ENCODE measurements around the gene ZNF780B. TPM values are rescaled to one million over a fixed set of nuclear protein-coding genes. Genes with fewer than 3 reads are reported as not detected.

ZNF780B gene
- total RNA-seq (2022; extraction: Qiagen RNA extraction), result 5.2 to 7.9 TPM (median 7.3 TPM) in 5 replicates

GRCh38 chr19:40055832-40056504 lies at the start of gene ZNF780B:
TSS of gene ZNF780B (minus strand) at chr19:40056231. CDS start at chr19:40050332, 5,899 bp downstream.

GRCh38 chr19:40090241-40091204 lies 34.5 kb upstream of the ZNF780B start, which contains the start of gene ZNF780A:
TSS of gene ZNF780A (minus strand) at chr19:40090943. CDS start at chr19:40084753, 6,190 bp downstream.

DNA sequence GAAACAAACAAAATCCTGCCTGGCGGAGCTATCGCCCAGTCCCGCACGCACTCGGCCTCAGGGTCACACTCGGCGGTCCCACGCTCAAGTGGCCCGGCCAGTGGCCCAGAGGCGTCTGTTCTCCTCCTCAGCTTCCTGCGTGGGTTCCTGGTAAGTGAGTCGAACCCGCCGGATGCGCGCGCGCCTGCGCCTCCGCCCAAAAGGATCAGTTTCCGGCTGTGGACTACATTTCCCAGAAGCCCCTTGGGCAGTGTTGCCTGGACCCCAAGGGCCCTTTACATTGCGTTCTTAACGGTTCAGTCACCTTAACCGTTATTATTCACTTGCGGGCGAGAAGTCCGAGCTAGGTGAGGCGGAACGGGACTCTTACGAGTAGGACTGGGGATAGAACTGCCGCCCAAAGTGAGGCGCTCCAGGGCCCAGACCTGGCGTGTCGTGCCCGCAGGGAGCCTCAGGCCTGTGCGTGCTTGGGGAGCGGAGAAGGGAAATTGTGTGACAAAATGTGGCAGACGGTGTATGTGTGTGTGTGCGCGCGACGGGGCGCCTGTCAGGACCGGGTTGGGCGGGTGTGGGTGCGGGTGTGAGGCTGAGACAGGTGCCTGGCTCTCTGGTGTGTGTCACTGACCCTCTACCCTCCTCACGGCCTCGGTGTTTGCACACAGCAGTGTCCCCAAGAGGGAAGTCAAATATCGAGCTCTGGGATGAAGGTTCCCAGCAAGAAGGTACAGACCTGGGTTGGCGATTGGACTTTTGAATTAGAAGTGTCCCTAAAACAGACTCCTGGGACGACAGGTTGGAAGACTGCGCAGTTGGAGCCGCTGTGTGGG lies 59.0 kb downstream of the ZNF780B start, which contains the start of gene ZNF546:
Gene ZNF546 (plus strand): TSS at position 250 of the 827 bp plus-strand sequence. CDS start 1,267 bp downstream, outside the sequence.

Other genes with a start within 250 kb of the ZNF780B start
- gene DYRK1B, start 222.1 kb downstream of the ZNF780B start, total RNA-seq (2022; extraction: Qiagen RNA extraction), result 17.4 to 23.0 TPM (median 20.2 TPM) in 5 replicates
- gene FBL, start 209.9 kb downstream of the ZNF780B start, total RNA-seq (2022; extraction: Qiagen RNA extraction), result 649 to 753 TPM (median 689 TPM) in 5 replicates
- gene FCGBP, start 121.6 kb downstream of the ZNF780B start, total RNA-seq (2022; extraction: Qiagen RNA extraction), result 0.21 to 1.2 TPM (median 0.82 TPM) in 5 replicates
- gene PSMC4, start 85.1 kb downstream of the ZNF780B start, total RNA-seq (2022; extraction: Qiagen RNA extraction), result 271 to 296 TPM (median 278 TPM) in 5 replicates
- 1.8 to 2.5 TPM (median 2.2 TPM) in 5 replicates for gene ZNF546, start 59.2 kb downstream of the ZNF780B start, total RNA-seq (2022; extraction: Qiagen RNA extraction)
- 24.8 to 30.2 TPM (median 27.9 TPM) in 5 replicates for gene ZNF780A, start 34.7 kb upstream of the ZNF780B start, total RNA-seq (2022; extraction: Qiagen RNA extraction)
- gene MAP3K10, start 135.2 kb upstream of the ZNF780B start, total RNA-seq (2022; extraction: Qiagen RNA extraction), result 10.8 to 16.1 TPM (median 13.6 TPM) in 5 replicates
- gene TTC9B, start 162.2 kb upstream of the ZNF780B start, total RNA-seq (2022; extraction: Qiagen RNA extraction), result 0.25 to 0.54 TPM (median 0.32 TPM) in 5 replicates
- 0.11 to 0.41 TPM (median 0.25 TPM) in 5 replicates for gene CCNP, start 170.5 kb upstream of the ZNF780B start, total RNA-seq (2022; extraction: Qiagen RNA extraction)
- 113 to 203 TPM (median 198 TPM) in 5 replicates for gene AKT2, start 229.1 kb upstream of the ZNF780B start, total RNA-seq (2022; extraction: Qiagen RNA extraction)

Measured in A549 treated with dexamethasone at 1 μM for 4 hours (cell line).